ENCODE data around the gene CAMK1G. TPM values are rescaled to one million over a fixed set of nuclear protein-coding genes. Genes with fewer than 3 reads are reported as not detected.

The CAMK1G gene
- total RNA-seq, 4 donors from 2014 or later: 0.51 TPM; not detected in 3

DNA sequence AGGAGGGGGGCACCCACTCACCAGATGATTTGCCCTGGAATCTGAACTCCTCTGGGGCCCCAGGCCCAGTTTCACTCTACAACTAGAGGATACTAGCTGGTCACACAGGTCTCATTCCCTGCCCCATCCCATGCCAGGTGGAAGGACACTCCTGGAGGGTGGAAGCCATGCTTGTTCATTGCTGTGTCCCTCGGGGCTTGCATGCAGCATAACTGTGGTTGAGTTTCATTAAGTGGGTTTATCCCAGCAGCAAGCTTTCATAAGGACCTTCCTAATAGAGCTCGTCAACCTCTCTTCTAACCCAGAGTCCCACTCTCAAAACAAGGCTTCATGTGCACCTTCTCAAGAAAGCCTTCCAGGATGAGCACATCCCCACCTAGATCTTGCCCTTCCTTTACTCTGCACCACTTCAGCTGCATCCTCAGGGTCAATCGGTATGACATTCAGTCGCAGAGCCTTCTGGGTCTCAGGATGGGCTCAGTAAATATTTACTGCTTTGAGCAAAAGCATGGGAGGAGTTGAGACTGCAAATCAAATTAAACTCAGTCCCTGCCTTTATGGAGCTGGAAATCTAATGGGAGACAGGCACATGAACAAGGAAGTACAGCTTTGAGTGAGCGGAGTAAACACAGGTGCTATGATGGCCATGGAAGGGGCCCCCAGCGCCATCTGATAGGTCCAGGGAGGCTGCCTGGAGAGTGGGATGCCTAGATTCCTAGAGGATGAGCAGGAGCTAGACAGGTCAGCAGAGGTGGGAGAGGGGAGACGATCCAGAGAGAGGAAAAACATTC, 36.4 kb downstream of the CAMK1G start:
- TF ChIP-seq, protein P1, sequence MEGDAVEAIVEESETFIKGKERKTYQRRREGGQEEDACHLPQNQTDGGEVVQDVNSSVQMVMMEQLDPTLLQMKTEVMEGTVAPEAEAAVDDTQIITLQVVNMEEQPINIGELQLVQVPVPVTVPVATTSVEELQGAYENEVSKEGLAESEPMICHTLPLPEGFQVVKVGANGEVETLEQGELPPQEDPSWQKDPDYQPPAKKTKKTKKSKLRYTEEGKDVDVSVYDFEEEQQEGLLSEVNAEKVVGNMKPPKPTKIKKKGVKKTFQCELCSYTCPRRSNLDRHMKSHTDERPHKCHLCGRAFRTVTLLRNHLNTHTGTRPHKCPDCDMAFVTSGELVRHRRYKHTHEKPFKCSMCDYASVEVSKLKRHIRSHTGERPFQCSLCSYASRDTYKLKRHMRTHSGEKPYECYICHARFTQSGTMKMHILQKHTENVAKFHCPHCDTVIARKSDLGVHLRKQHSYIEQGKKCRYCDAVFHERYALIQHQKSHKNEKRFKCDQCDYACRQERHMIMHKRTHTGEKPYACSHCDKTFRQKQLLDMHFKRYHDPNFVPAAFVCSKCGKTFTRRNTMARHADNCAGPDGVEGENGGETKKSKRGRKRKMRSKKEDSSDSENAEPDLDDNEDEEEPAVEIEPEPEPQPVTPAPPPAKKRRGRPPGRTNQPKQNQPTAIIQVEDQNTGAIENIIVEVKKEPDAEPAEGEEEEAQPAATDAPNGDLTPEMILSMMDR (IDR thresholded peaks at IDR 0.05; ENCODE audit: low read depth): no peak

DNA sequence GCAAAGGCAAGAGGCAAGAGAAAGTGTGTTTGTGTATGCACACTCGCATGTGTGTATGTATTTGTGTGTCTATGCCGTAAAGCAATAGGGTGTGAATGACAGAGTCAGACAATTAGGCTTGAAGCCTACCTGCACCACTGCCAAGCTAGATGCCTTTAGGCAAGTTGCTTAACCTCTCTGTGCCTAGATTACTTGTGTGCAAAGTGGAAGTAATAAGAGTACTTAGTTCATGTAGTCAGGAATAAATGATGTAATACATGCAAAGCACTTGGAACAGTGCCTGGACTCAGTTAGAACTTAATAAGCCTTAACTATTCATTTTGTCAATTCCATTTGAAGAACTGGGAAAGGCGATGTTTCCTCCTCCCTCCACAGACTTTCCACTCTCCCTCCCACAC, 37.0 kb downstream of the CAMK1G start:
- TF ChIP-seq, protein P1 (IDR thresholded peaks at IDR 0.05; ENCODE audit: low read depth): no peak

DNA sequence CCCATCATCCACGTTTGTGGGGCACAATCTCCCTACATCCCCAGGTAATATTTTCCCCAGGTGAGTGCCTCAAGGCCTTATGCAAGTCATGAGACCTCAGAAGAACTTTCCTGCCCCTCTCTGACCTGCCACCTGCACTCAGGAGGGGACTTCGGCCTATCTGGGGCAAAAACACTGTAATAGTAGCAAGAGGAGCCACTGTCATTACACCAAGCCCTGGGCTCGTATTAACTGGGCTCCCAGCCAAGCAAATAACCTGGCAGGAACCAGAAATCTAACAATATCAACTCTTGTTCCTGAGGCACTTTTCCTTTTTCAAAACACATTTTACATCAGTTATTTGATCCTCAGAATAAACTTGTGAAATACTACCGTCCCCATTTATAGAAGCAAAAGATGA, 37.8 kb downstream of the CAMK1G start:
- TF ChIP-seq, protein P1 (IDR thresholded peaks at IDR 0.05; ENCODE audit: low read depth): no peak

DNA sequence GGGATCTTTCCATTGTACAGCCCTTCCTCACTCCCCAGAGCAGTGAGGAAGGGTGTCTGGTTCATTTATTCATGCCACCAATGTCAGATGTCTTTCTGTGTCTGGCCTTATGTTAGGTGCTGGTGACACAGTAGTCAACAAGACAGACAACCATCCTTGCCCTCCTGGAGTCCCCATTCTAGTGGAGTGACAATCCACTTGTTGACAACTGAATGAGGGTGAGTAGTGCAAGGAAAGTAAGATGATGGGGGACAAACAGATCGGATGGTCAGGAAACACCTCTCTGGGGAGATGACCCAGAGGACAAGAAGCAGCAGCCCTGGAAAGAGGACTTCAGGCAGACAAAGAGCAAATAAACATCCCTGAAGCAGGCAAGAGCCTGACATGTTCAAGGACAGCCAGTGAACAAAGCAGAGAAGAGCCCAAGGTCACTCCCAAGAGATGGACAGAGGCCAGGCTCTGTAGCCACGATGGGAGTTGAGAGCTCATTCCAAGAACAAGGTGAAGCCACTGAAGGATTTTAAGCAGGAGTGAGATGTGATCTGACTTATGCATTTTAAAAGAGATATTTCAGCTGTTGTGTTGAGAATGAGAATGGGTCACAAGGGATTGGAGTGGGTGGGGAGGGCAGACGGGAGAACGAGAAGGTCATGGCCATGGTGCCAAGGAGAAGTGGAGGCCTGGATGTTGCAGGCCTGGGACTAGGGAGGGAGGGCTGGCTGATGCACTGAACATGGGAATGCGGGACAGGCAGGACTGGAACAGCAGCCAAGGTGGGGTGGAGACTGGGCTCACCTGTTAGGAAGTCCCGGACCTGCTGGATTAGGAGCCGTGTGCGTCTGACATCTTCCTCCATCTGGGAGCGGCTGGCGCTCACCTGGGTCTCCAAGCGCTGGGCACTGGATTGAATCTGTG, 38.5 kb downstream of the CAMK1G start:
- TF ChIP-seq, protein P1 (IDR thresholded peaks at IDR 0.05; ENCODE audit: low read depth): no peak

DNA sequence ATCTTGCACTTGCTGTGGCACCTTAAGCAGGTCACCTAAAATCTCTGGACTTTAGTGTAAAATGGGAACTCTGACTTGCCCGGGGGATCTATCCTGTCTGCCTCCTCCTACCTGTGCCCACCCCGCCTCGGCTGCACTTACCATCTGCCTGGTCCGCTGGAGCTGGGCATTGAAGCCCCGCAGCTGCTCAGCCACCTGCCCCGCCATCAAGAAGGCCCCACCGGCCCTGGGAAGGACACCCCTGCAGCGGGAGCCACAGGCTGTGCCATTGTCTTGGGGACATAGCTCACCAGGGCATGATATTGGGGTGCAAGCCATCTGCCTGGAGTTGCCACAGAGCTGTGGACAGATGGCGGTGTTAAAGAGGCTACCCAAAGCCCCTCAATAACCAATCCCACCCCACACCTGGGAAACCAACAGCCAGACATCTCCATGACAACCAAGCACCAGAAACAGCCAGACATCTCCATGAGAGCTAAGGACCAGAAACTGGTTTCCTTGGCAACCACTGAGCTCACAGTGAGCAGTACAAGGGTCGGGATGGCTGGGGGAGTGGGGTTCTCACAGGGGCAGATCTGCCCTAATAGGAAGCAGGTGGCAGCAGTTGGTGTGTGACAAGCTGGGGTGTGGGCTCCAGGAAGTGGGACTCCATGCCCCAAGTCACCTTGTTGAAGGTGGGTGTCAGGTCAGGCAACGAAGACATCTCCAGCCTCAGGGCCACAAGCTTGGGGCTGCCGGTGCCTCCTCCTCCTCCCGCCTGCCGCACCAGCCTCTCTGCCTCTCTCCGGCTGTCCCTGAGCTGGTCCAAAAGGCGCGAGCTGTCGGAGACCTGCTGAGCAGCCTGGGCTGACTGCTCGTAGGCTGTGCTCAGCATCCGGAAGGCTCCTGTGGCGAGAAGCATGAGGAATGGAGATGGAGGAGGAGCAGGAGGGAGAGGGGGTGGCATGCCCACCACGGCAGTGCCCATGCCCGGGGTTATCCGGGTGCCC, 39.6 kb downstream of the CAMK1G start:
- TF ChIP-seq, protein P1 (IDR thresholded peaks at IDR 0.05; ENCODE audit: low read depth): no peak

DNA sequence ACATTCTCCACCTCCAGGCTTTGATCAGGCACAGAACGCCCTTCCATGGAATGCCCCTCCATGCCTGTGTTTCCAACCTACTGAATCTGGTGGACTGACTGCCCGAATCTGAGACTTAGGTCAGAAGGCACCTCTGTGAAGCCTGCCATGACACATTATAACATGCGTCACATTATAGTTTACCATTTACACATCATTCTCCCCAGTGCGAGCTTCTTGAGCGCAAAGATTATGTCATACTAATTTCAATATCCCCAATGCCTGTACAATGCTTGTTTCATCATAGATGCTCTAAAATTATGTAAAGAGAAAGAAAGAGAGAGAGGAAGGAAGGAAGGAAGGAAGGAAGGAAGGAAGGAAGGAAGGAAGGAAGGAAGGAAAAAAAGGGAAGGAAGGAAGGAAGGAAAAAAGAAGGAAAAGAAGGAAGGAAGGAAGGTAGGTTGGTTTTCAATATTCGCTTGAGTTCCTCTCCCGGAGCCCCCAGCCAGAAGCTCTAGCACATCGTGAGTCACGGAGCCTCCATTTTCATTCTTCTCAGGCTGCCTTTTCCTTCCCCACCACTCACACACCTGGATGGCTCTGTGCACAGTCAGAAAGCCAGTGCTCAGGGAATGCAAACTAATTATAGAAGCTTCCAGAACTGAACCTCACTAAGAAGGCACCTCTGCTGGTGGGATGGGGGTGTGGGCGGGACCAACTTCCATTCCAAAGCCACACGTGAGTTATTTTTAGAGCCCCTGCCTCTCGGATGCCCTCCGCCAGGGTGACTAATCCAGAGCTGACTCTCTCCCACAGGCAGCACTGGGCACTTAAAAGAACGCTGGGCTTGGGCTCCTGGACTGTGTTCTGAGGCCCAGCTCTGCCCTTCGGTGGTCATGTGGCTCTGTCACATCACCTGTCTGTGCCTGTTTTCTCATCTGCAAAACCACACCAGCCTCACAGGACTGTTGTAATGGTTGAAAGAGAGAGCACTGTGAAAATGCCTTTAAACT, 41.3 kb downstream of the CAMK1G start:
- TF ChIP-seq, protein P1 (IDR thresholded peaks at IDR 0.05; ENCODE audit: low read depth): no peak
